GM21381 (cell line): ENCODE data around the gene PLIN5.

Experiments used
- ATAC-seq: cut with Tn5 transposase; IDR thresholded peaks from one replicate; pipeline ENCODE4 v1.9.1; 2021; ENCODE audit warnings: mild to moderate bottlenecking, moderate library complexity; ENCODE audit not compliant: unreplicated experiment

Gene PLIN5

GRCh38 chr19:4534836-4535658, at the start of gene PLIN5:
PLIN5 (minus strand) TSS chr19:4535224; CDS start chr19:4534074, 1,150 bp downstream.
- no peak for ATAC-seq

- no peak for ATAC-seq
Observed at GRCh38 chr19:4583961-4584669, 49.1 kb upstream of the PLIN5 start.

- no peak for ATAC-seq
Observed at GRCh38 chr19:4582980-4583842, 48.2 kb upstream of the PLIN5 start.

GRCh38 chr19:4581666-4582553, 46.9 kb upstream of the PLIN5 start:
- ATAC-seq, result no peak

DNA sequence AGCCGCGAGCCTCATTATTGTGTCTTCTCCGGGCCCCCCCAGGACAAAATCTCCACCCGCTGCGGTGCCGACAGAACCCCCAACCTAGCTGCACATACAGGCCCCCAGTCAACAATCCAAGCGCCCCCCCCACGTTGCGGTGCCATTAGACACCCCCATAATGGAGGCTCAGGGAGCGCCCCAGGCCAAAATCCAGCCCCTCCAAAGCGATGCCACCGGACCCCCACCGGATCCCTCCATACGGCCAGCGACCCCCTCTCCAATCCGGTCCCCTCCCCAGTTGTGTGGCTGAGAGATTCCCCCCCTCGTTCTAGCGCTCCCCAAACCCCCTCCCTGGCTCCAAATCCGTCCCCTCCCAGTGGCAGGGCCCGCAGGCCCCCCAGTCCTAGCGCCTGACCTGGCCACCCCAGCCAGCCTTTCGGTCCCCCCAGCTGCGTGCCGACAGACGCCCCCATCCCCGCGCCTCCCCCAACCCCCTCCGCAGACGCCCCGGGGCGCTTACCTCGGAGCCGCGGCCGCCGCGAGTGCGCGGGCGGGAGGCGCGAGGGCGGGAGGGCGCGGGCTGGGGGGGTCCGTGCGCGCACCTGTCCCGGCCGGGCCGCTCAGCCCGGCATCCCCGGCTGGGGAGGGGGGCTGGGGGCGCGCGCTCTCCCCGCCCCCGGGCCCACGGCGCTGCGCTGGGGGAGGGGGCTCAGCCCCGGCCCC, 46.1 kb upstream of the PLIN5 start:
- no peak for ATAC-seq

DNA sequence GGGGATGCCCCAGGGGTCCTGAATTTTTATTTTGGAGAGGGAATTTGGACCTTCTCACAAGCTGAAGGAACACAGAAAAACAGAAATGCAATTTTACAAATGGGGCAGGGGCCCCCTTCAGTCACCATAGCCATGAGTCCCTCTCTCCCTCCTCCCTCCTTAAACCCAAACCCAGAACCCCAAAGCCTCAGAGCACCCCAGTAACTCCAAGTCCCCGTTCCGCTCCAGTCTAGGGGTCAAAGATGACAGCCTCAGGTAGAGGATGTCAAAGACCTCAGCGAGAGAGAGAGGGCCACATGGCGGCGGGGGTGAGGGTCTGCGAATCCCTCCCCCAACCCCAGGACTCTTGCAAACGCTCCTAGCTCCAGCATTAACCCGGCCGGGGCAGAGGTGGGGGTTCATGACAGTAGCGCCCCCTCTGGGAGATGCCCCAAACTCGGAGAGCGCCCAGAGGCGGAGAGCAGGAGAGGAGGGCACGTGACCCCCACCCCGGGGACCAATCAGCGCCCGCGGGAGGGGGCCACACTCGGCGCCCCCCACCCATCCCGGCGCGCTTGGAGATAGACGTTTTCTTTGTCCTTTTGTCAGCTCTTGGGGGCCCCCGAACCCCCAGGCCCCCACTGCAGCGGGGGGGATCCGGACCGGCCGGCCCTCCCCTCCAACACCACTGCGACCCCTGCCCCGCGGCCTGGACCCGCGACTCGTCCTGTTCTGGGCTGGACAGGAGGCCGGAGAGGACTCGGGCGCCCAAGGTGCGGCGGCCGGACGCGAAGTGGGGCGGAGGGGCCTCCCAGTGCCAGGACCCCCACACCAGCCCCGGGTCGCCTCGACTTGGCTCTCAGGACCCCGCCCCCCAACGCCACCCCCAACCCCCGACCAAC, 45.2 kb upstream of the PLIN5 start:
- ATAC-seq, result no peak

GRCh38 chr19:4579389-4579788, 44.4 kb upstream of the PLIN5 start:
- ATAC-seq, result no peak

DNA sequence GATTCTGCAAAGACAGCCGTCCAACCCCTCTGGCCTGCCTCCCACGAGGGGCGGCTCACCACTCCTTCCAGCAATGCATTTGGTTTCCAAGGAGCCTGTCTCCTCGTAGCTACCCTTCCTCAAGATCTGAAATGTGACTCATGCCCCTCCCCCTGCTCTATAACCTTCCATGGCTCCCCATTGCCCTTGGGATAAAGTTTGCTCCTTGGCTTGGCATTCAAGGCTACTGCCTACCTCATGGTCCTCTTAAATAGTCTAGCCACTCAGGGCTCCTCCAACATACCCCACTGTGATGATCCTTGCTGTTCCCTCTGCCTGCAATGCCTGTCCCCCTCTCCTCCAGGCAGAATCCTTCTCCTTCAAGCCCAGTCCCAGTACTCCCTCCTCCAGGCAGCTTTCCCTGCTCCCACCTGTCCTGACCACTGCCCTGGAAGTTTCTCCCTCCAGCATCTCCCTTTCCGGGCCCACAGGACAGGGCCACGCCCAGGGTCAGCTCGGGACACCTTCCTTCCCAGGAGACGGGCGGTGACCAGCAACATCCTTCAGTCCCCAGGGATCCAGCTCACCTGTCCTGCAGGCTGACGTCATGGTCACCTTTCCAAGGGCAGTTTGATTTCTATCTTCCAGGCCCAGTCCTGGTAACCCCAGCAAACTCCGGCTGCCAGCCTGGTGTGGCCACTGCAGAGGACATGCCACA, 43.7 kb upstream of the PLIN5 start:
- ATAC-seq, result no peak

DNA sequence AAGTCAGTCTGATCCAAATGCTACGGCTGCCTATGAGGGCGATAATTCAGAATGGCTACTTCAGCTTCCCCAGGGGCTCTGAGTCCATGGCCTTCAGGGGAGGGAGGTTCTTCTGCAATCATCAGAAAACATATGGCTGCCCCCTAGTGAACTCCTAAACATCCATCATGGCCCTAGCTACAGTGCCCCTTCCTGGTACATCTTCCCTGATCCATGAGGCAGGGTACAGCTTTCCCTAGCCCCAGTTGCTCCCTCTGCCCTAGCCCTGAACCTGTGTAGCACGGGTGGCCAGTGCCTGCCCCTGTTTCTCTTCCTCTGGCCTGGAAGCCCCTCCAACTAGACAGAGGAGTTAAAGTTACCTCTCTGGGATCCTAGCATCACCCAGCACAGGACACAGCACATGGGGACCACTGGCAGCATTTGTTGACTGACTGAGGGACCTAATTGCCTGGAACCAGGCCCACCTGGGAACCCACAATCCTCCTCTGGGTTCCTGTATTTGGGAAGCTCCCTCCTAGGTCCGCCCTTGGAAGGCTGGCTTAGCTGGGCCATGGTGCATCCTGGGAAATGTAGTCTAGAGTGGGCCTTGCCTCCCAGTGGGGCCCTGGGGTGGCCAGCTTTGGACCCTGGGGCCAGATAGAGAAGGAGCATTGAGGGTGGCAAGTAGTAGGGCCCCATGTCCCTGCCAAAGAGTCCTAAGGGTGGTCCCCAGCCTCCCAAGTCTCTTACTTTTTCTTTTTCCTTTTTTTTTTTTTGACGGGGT, 42.2 kb upstream of the PLIN5 start:
- ATAC-seq, result no peak

DNA sequence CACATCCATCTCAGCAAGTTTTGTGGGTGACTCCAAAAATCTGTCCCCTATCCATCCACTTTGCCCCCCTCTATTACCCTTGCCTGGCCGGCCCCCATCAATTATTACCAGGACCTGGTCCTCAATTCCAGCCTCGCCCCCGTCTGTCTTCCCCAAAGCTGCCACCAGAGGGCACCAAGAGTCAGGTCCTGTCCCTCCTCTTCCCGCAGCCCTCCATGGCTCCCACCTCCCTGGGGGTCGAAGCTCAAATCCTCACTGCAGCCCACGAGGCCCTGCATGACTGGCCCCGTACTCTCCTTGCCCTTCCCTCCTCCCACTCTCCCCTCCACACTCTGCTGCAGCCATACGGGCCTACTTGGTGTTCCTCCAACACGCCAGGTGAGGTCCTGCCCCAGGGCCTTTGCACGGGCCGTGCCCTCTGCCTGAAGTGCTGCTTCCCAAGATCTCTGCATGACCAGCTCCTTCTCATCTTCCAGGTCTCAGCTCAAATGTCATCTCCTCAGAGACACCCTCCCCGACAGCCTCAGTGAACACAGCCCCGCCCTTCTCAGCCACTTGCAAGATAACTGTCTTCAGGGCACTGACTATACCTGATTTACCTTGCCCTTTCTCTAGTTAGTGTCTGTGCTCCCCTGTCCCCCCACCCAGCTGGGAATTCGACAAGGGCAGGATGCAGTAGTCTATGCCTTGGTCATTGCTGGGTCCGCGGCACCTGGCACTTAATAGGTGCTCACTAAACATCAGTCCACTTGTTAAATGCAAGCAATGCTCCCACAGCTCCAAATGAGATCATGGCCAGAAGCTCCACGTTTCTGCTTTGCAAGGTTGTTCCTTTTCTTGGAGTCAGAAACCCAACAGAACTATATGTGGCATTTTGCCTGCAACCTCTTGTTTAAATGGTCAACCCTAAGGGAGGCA, 41.3 kb upstream of the PLIN5 start:
- no peak for ATAC-seq

DNA sequence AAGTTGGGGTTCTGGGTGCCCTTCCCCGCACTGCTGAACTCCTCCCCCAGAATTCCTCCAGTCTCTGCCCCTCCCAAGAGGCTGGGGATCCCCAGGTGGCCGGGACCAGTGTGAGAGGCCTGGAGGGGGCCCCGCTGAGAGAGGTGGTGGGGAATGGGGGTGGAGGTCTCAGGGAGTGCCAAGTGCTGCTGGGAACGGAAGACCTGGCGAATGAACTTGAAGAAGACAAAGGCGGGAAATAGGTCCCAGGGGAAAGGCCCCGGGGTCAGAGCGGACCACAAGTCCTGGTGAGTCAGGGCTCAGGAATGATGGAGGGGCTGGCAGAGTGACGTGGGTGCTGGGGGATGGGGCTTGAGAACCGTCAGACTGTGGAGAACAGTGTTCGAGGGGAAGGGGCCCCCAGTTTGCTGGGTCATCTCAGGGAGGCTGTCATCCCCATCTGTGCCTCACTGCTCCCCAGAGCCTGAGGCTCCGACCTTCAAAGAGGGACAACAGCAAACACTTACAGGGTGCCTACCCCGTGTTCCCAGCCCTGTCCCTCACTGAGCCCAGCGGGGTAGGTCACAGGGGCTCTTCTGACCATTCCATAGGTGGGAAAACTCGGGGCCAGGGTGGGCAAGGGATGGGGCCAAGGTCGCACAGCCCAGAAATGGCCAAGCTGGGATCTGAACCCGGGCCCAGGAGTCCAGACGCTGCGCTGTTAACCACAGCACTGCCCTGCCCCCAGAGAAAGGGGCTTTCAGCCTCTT, 40.4 kb upstream of the PLIN5 start:
- no peak for ATAC-seq

DNA sequence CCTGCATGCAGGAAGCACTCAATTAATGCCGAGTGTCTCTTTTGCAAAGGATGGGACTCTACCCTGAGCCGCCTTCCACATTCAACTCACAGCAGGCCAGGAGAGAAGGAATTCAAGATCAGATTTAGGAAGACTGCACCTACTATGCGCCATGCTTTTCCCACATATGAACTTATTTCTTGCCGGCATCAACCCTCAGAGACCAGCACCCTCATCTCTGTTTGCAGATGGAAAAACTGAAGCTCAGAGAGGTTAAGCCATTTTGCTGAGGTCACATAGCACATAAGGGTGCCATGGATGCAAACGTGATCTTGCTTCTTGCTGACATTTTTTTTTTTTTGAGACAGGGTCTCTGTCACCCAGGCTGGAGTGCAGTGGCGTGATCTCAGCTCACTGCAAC, 38.7 kb upstream of the PLIN5 start:
- ATAC-seq, result no peak

DNA sequence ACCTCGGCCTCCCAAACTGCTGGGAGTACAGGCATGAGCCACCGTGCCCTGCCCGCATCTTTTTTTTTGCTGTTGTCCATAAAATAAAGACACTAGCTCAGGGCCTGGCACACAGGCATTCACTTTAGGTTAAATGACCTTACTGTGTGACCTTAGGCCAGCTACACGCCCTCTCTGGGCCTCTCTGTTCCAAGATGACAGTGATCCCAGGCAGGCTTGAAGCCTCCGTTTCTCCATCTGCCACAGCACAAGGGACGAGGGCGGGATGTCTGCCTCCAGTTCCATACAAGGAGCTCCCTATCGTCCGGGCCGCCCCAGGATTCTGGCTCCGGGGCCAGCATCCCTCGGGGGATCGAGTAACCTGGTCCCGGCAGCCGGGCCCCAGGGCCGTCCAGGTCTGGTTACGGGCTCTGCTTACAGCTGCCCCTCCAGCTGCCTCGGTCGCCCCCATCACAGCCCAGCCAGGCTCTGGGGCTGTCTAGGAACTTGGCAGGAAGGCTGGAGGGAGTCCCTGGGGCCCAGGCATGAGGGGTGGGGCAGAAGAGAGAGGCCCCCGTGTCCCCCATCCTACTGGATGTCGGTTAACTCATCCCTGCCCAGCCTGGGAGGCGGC, 36.4 kb upstream of the PLIN5 start:
- ATAC-seq, result no peak

- ATAC-seq, result no peak
Observed at GRCh38 chr19:4570916-4571304, 35.9 kb upstream of the PLIN5 start.

DNA sequence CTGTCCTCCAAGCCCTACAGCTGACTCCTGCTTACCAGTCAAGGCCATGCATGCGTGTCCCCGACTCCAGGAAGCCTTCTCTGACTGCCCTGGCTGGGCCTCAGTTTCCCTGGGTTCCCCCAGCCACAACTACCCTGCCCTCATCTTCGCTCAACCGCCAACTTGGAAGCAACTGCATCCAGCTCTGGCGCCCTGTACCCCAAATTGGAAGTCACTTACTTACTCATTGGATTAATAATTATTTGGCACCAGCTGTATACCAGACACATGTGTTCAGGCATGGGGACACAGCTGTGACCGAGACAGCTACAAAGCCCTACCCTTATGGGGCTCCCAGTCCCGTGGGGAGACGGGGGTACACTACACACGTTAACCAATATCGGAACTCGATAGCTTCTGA, 35.4 kb upstream of the PLIN5 start:
- ATAC-seq, result no peak
